ENCODE data around the gene FAM20A.
"Not testable (repeated sequence)": the region's sequence is repeated elsewhere in the genome, so short reads cannot be mapped to it uniquely, and the experiment has no call there.

Gene FAM20A

DNA sequence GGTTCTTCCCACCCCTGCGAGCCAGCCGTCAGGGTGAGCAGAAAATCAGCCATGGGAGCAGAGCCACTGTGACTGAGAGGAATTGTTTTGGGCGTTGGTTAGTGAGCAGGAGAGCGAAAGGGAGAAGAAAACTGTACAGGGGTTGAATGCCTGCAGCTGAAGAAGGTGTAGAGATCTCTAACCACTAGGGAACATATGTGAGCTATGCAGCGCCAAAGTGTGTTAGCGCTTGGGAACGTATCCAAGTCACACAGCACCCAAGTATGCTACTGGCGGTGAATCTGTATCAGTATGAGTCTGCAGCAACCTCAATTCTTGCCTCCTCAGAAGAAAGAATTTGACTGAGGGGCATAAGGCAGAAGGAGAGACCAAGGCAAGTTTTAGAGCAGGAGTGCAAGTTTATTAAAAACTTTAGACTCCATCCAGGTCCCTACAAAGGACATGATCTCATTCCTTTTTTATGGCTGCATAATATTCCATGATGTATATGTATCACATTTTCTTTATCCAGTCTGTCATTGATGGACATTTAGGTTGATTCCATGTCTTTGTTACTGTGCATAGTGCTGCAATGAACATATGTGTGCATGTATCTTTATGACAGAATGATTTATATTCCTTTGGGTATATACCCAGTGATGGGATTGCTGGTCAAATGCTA lies 108.6 kb downstream of the FAM20A start:
- DNase-seq (ENCODE audit: low read depth), result not testable (repeated sequence)

DNA sequence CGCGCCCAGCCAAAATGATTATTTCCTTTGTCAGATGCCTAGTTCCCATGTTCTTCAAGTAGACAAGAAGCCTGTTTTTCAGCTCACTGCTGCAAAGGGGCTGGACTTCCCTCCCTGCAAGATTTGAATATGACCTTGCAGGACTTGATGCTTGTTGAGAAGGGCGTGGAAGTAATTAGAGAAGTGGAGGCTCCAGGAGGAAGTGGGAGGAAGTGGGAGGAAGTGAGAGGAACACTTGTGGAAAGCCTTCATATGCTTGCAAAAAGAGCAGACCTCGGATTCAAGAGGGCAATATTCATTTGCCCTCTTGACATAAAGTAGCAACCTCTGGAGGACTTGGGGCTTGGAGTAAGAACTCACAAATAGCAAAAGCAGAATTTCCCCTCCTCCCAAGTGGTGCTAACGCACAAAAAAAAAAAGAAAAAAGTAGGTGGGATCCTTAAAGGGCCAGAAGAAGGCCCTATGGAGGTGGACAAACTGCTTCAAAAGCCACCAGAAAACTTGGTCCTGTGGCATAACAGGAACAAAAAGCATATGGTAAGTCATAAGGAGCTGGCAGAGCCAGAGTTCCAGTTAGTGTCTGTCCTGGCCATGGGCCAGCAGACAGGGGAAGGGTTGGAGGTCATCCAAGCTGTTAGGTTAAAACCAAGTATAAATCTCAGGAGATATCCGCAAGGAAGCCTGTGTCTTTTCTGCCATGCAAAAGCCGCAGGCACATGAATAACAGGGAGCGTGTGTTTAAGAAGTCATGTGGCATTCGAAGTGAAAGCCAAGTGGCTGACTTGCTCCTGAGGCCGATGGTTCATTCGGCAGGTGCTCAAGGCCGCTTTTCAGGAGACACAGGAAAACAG lies 109.6 kb downstream of the FAM20A start:
- no peak for DNase-seq (ENCODE audit: low read depth)

DNA sequence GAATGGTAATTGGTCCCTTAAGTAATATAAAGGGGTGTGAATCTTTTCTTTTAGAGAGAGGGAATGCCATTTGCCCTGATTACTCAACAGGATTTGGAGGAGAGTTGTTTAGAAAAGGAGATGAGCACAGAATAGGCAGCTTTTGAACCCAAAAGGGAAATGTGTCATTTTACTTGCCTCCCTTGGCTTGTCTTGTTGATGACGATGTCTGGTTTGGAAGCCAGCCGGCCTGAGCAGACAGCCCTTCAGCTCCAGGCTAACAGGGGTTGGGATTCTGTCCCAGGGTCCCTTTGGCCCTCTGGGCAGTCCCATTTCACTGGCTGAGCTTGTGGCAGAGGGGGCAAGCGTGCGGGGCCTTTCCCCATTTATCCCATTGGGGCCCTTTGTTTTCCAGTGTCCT lies 111.2 kb downstream of the FAM20A start:
- DNase-seq (ENCODE audit: low read depth), result no peak
